Vagina (tissue), 2 donors: ENCODE data around the gene DNAH14. TPM values are rescaled to one million over a fixed set of nuclear protein-coding genes. Genes with fewer than 3 reads are reported as not detected.

Source experiments
- DNase-seq, 2 donors: peaks; one replicate each; pipeline ENCODE4 v3.0.0-alpha.2; 2017; ENCODE audit errors: extremely low spot score in 2 of 2
- H3K27ac ChIP-seq: fragments of 200-600 bp; sonication (generic); one replicate; pipeline ENCODE4 v1.5.1; 2019
- H3K27me3 ChIP-seq: fragments of 200-600 bp; sonication (generic); one replicate; pipeline ENCODE4 v1.5.1; 2019
- H3K36me3 ChIP-seq, 2 donors: fragments of 200-600 bp; sonication (generic); one replicate each; pipeline ENCODE4 v1.5.1; 2017 to 2019
- H3K4me1 ChIP-seq: fragments of 200-600 bp; sonication (generic); one replicate; pipeline ENCODE4 v1.5.1; 2019
- H3K4me3 ChIP-seq, 2 donors: fragments of 200-600 bp; sonication (generic); 1 replicate in 1 of 2; 2 replicates in 1 of 2; pipeline ENCODE4 v1.5.1; 2016 to 2019
- H3K9me3 ChIP-seq: fragments of 200-600 bp; sonication (generic); one replicate; pipeline ENCODE4 v1.5.1; 2019
- CTCF ChIP-seq, 3 experiments: fragments of 450-650 bp in 2 of 3; fragments of 200-600 bp in 1 of 3; sonication (generic) in 1 of 3; IDR thresholded peaks; one replicate each; pipeline ENCODE4 v1.5.1; 2017 to 2019; ENCODE audit warnings: antibody characterized with exemption in 3 of 3, mild to moderate bottlenecking in 2 of 3, moderate library complexity in 2 of 3
- POLR2A ChIP-seq, 2 donors: fragments of 450-650 bp; IDR thresholded peaks; one replicate each; pipeline ENCODE4 v1.6.1; 2017; ENCODE audit warnings: antibody characterized with exemption in 2 of 2, mild to moderate bottlenecking in 2 of 2, moderate library complexity in 2 of 2
- POLR2AphosphoS5 ChIP-seq, 2 donors: sonication (generic); formaldehyde crosslinking; IDR thresholded peaks; one replicate each; pipeline ENCODE4 v1.9.0; 2017; ENCODE audit warnings: antibody characterized with exemption in 2 of 2, mild to moderate bottlenecking in 2 of 2, low read depth in 1 of 2; ENCODE audit not compliant: insufficient read depth in 1 of 2
- intact Hi-C: fragments of 100-400 bp; cut with DNase I; formaldehyde crosslinking; loops from one replicate; pipeline ENCODE4 v1.15.1; 2023
- total RNA-seq: library from RNA; depleted of rRNA; stranded (reverse); fragments of >200 nt; gene quantifications from one replicate; pipeline ENCODE4 v1.2.3, GENCODE V29; 2016

Gene DNAH14
- total RNA-seq, 1 donor from 2014 or later = 5.6 TPM

- intact Hi-C loops = no loop called here
- Histone ChIP-seq H3K27me3 (no peaks in the 10 kb centered on the region), H3K27ac (no peak overlapping the region), H3K4me1 (no peaks in the 10 kb centered on the region), H3K9me3 (no peaks in the 10 kb centered on the region), H3K4me3 (no peak overlapping the region), H3K36me3 (no peaks in the 10 kb centered on the region)
- TF ChIP-seq POLR2AphosphoS5 (IDR thresholded peaks at IDR 0.05; ENCODE audit: insufficient read depth in 1 of 2, low read depth in 1 of 2) (no peak), CTCF (IDR thresholded peaks at IDR 0.05) (no peak), POLR2A (IDR thresholded peaks at IDR 0.05) (no peak)
- no peak for DNase-seq
These were observed 418.9 kb downstream of the DNAH14 start for GRCh38 chr1:225348400-225348799.

DNA sequence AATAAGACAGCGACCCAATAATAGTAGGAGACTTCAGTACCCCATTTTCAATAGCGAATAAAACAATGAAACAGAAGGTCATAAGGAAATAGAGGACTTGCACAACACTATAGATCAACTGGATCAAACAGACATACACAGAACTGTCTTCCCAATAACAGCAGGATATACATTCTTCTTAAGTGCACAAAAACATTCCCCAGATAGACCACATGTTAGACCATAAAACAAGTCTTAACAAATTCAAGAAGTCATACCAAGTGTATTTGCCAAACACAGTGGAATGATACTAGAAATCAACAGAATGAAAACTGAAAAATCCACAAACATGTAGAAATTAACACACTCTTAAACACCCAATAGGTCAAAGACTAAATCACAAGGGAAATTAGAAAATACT is 420.4 kb downstream of the DNAH14 start:
- intact Hi-C loops = no loop called here
- Histone ChIP-seq H3K4me3 (no peak overlapping the region), H3K9me3 (no peaks in the 10 kb centered on the region), H3K36me3 (no peaks in the 10 kb centered on the region), H3K27ac (no peak overlapping the region), H3K27me3 (no peaks in the 10 kb centered on the region), H3K4me1 (no peaks in the 10 kb centered on the region)
- TF ChIP-seq POLR2AphosphoS5 (IDR thresholded peaks at IDR 0.05; ENCODE audit: insufficient read depth in 1 of 2, low read depth in 1 of 2) (no peak), POLR2A (IDR thresholded peaks at IDR 0.05) (no peak), CTCF (IDR thresholded peaks at IDR 0.05) (no peak)
- no peak for DNase-seq

- intact Hi-C loops = no loop called here
- Histone ChIP-seq H3K4me1 (no peaks in the 10 kb centered on the region), H3K36me3 (no peaks in the 10 kb centered on the region), H3K9me3 (no peaks in the 10 kb centered on the region), H3K27ac (no peak overlapping the region), H3K27me3 (no peaks in the 10 kb centered on the region), H3K4me3 (no peak overlapping the region)
- no peak for TF ChIP-seq CTCF (IDR thresholded peaks at IDR 0.05)
- no peak for DNase-seq
These were observed 421.4 kb downstream of the DNAH14 start for GRCh38 chr1:225350872-225351271.

DNA sequence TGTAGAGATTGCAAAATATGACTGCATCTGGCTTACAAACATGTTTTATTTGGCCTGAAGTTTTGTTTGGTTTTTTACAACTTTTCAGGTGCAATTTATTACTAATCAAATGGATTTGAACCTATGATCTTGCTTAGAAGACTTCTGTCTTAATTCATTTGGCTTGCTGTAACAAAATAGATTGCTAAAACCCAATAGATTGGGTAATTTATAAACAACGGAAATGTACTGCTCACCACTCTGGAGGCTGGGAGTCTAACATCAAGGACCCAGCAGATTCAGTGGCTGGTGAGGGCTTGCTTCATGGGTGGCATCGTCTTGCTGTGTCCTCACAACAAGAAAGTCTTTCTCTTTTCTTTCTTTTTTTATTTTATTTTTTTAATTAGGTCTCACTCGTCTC is 425.4 kb downstream of the DNAH14 start:
- intact Hi-C loops = no loop called here
- no peaks in the 10 kb centered on the region for H3K27me3 ChIP-seq
- no peaks in the 10 kb centered on the region for H3K36me3 ChIP-seq
- TF ChIP-seq POLR2A (IDR thresholded peaks at IDR 0.05) (no peak), CTCF (IDR thresholded peaks at IDR 0.05) (no peak), POLR2AphosphoS5 (IDR thresholded peaks at IDR 0.05; ENCODE audit: insufficient read depth in 1 of 2, low read depth in 1 of 2) (no peak)
- H3K9me3 ChIP-seq = no peaks in the 10 kb centered on the region
- no peaks in the 10 kb centered on the region for H3K4me1 ChIP-seq
- H3K4me3 ChIP-seq = no peak overlapping the region
- no peak for DNase-seq
- H3K27ac ChIP-seq = no peak overlapping the region

DNA sequence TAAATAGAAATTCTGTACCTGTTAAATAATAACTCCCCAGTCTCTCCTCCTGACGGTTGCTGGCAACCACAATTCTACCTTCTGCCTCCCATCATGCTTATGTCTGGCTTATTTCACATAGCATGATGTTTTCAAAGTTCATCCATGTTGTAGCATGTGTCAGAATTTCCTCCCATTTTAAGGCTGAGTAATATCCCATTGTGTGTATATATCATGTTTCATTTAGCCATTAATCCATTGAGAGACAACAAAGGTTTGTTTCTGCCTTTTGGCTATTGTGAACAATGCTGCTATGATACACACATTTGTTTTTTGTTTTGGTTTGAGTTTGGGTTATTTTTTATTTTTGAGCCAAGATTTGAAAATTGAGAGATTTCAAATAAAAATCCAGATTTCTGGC is 426.4 kb downstream of the DNAH14 start:
- Histone ChIP-seq H3K27ac (no peak overlapping the region), H3K36me3 (no peaks in the 10 kb centered on the region), H3K4me1 (no peaks in the 10 kb centered on the region), H3K4me3 (no peak overlapping the region), H3K9me3 (no peaks in the 10 kb centered on the region), H3K27me3 (no peaks in the 10 kb centered on the region)
- DNase-seq = no peak
- intact Hi-C loops = no loop called here
- no peak for TF ChIP-seq CTCF (IDR thresholded peaks at IDR 0.05)
- no peak for TF ChIP-seq POLR2A (IDR thresholded peaks at IDR 0.05)
- no peak for TF ChIP-seq POLR2AphosphoS5 (IDR thresholded peaks at IDR 0.05; ENCODE audit: insufficient read depth in 1 of 2, low read depth in 1 of 2)
